ENCODE results near the gene ZSCAN10. TPM values are rescaled to one million over a fixed set of nuclear protein-coding genes. Genes with fewer than 3 reads are reported as not detected.

ZSCAN10 gene
- total and polyA plus RNA-seq, 2 of the 13 experiments (the other 11 are each of a cell fraction or from before 2014, with no cell fraction given), result not detected

DNA sequence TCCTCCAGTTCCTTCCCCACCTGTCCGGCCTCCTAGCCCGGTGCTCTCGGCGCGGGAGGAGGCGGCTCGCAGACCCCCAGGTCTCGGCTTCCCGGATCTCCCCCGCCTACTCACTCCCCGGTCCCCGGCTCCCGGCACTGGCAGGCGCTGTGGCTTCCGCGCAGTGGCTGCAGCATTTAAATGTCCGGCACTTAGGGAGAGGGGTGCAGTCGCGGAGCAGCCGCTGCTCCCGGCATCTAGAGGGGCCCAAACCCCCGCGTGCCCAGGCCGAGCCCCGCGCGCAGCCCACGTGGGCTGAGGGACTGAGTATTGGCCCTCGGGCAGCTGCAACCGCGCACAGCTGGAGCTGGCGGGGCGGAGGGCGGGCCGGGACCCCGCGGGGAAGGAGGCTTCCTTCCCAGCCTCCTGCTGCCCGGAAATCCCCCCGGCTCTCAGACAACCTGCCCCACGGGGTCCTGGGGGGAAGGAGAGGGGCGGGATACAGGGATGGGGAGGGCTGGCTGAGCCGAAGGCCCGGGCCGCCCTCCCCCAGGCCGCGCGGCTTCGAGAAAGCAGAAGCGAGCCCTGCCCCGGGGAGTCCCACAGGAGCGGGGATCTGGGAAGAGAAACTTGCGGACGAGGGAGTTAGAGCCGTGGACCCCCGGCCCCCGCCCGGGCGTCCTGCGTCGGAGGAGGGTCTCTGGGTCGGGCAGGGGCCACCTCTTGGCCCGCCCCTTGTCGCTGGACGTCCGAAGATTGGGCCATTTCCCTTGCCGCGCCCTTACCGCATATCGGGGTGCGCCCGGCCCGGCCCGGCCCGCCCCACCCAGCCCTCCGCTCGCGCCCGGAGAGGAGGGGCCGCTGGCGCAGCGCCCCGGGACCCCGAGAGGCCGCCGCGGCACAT is 53.1 kb downstream of the ZSCAN10 start, which contains the start of gene MMP25:
MMP25 (plus strand) TSS at position 804 of the 883 bp plus-strand sequence. CDS start 357 bp downstream, outside the sequence.
- peaks cover 25% of the 10 kb centered on the region for H3K4me1 ChIP-seq (ENCODE audit: insufficient read depth, low read length)
- no peak within 1 kb of the TSS for H3K27ac ChIP-seq (ENCODE audit: extremely low read length, insufficient read depth, low read length)
- ChIA-PET CTCF (ENCODE audit: low intra/inter-chr PET ratio, low total read pairs) (no interaction called here), POLR2A (interaction anchor here (0.8 to 1.4 kb wide), 6 partner anchors 13 to 46 kb away, joined by 3 to 7 read pairs (median 4); no protein-coding TSS in a partner anchor)
- intact Hi-C loops (cut with micrococcal nuclease; ENCODE audit: unreplicated experiment) (no loop called here), in situ Hi-C loops (cut with HindIII; ENCODE audit: extremely low pct_ligation_motif_present, low pct_unique_long_range_greater_than_20kb) (no loop called here)
- H3K36me3 ChIP-seq (replicated peaks in 1 of 2; ENCODE audit: control insufficient read depth in 1 of 2, insufficient read depth in 2 of 2, low read length in 2 of 2), result no peaks in the 10 kb centered on the region
- FAIRE-seq (no peak), ATAC-seq (peak; percentile 59), DNase-seq (ENCODE audit: low spot score) (no peak)
- H3K4me3 ChIP-seq (replicated peaks in 1 of 3; ENCODE audit: insufficient read depth in 1 of 3, low read depth in 2 of 3, low read length in 3 of 3), result peak within 1 kb of the TSS; percentile 42 to 67 (median 48); a peak in 5 of 6 replicates
- peaks cover 10 to 77% of the 10 kb centered on the region in 2 experiments for H3K27me3 ChIP-seq (ENCODE audit: control insufficient read depth in 1 of 2, insufficient read depth in 2 of 2, low read length in 2 of 2)
- H3K9me3 ChIP-seq (ENCODE audit: low read length), result no peaks in the 10 kb centered on the region
- H3K79me2 ChIP-seq (ENCODE audit: insufficient read depth, low read length), result no peaks in the 10 kb centered on the region
- BruUV-seq (replicated peaks), result no TSS peak
- H3K9ac ChIP-seq (ENCODE audit: insufficient read depth, low read depth, low read length), result no peak within 1 kb of the TSS
- H4K20me1 ChIP-seq (ENCODE audit: insufficient read depth, low read length), result no peaks in the 10 kb centered on the region
- H2AFZ ChIP-seq (ENCODE audit: low read length), result no peak within 1 kb of the TSS
- peak within 1 kb of the TSS; percentile 88 for H3K4me2 ChIP-seq (ENCODE audit: low read depth, low read length)
- 11% methylated on average over 30 of the region's 86 CpGs for WGBS (ENCODE audit: low lambda C conversion rate)
- TF ChIP-seq MTF2 (CRISPR knock-in tag; IDR thresholded peaks at IDR 0.05; ENCODE audit: borderline replicate concordance) (peak; percentile 99), STAG1 (CRISPR knock-in tag; IDR thresholded peaks at IDR 0.05) (no peak), SALL1 (CRISPR knock-in tag; IDR thresholded peaks at IDR 0.05) (no peak), RAD51 (IDR thresholded peaks at IDR 0.05; ENCODE audit: borderline replicate concordance) (no peak), ZFP91 (CRISPR knock-in tag; IDR thresholded peaks at IDR 0.05; ENCODE audit: borderline replicate concordance) (0 out of 2 replicates have a peak, but pooled peaks have one; percentile 13), ZFX (CRISPR knock-in tag; IDR thresholded peaks at IDR 0.05; ENCODE audit: low read depth) (0 out of 2 replicates have a peak, but pooled peaks have one; percentile 15), ZNF883 (CRISPR knock-in tag; IDR thresholded peaks at IDR 0.05; ENCODE audit: not compliant biosample characterization) (no peak), SMAD9 (CRISPR knock-in tag; IDR thresholded peaks at IDR 0.05) (no peak), MXD1 (CRISPR knock-in tag; IDR thresholded peaks at IDR 0.05) (0 out of 2 replicates have a peak, but pooled peaks have one; percentile 30), HNRNPH1 (optimal IDR thresholded peaks at IDR 0.05; ENCODE audit: low read depth, low read length) (no peak), U2AF2 (IDR thresholded peaks at IDR 0.05; ENCODE audit: low read depth, low read length) (no peak)
- TF ChIP-seq, protein P1, sequence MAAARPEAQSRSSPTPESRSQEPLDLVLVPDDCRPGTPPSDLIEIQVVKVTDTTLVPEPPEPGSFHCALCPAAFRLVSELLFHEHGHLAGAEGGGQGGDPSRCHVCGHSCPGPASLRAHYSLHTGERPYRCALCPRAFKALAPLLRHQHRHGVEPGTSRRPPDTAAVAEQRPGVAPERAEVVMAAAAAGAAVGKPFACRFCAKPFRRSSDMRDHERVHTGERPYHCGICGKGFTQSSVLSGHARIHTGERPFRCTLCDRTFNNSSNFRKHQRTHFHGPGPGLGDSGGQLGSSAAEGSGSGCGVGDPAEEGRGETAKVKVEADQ (CRISPR knock-in tag; IDR thresholded peaks at IDR 0.05; ENCODE audit: borderline replicate concordance), result no peak
- TF ChIP-seq, protein P2, sequence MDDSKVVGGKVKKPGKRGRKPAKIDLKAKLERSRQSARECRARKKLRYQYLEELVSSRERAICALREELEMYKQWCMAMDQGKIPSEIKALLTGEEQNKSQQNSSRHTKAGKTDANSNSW (CRISPR knock-in tag; IDR thresholded peaks at IDR 0.05; ENCODE audit: borderline replicate concordance), result no peak
- TF ChIP-seq, protein P3, sequence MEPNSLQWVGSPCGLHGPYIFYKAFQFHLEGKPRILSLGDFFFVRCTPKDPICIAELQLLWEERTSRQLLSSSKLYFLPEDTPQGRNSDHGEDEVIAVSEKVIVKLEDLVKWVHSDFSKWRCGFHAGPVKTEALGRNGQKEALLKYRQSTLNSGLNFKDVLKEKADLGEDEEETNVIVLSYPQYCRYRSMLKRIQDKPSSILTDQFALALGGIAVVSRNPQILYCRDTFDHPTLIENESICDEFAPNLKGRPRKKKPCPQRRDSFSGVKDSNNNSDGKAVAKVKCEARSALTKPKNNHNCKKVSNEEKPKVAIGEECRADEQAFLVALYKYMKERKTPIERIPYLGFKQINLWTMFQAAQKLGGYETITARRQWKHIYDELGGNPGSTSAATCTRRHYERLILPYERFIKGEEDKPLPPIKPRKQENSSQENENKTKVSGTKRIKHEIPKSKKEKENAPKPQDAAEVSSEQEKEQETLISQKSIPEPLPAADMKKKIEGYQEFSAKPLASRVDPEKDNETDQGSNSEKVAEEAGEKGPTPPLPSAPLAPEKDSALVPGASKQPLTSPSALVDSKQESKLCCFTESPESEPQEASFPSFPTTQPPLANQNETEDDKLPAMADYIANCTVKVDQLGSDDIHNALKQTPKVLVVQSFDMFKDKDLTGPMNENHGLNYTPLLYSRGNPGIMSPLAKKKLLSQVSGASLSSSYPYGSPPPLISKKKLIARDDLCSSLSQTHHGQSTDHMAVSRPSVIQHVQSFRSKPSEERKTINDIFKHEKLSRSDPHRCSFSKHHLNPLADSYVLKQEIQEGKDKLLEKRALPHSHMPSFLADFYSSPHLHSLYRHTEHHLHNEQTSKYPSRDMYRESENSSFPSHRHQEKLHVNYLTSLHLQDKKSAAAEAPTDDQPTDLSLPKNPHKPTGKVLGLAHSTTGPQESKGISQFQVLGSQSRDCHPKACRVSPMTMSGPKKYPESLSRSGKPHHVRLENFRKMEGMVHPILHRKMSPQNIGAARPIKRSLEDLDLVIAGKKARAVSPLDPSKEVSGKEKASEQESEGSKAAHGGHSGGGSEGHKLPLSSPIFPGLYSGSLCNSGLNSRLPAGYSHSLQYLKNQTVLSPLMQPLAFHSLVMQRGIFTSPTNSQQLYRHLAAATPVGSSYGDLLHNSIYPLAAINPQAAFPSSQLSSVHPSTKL (CRISPR knock-in tag; IDR thresholded peaks at IDR 0.05), result 0 out of 2 replicates have a peak, but pooled peaks have one; percentile 9
